ENCODE data around the gene CALHM5. TPM values are rescaled to one million over a fixed set of nuclear protein-coding genes. Genes with fewer than 3 reads are reported as not detected.
"Not testable (repeated sequence)": the region's sequence is repeated elsewhere in the genome, so short reads cannot be mapped to it uniquely, and the experiment has no call there.

CALHM5 gene
- total RNA-seq, 1 donor from 2014 or later = not detected

DNA sequence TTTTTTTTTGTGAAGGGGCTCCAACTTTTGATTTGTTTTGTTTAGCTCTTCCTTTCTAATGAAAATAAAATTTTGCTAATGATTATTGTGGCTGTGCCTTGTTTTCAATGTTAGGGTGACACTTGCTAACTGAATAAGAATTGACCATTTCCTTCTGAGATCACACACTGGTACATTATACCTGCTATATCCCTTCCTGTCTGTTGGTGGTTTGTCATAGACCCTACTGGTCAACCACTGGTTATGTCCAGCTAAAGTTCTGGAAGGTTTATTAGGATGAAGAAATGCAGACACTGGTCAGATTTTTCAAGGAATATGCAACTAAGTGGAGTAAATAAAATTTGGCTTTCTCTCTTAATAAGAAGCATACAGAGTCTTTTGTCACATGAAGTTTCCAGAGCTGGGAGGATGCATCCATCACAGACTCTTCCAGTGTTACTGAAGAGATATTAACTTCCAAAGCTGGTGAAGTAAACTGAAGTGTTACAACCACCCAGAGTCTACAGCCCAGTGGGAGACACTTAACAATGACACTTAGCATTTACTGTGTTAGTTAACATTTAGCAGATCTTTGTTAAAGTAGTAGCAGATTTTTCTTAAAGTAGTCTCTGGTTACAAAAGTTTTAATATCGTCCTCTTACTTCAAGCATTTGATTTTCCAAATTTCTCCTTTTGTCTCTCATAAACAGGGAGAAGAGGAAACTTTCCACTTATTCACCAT lies 19.7 kb upstream of the CALHM5 start:
- Mint-ChIP-seq H3K27me3 (no peaks in the 10 kb centered on the region), H3K27ac (no peak overlapping the region), H3K4me1 (no peaks in the 10 kb centered on the region), H3K4me3 (no peak overlapping the region), H3K36me3 (ENCODE audit: low read depth) (no peaks in the 10 kb centered on the region), H3K9me3 (peaks cover 12% of the 10 kb centered on the region)
- CTCF ChIA-PET = interaction anchor here (0.8 to 1.0 kb wide), 2 partner anchors 43 to 204 kb away, joined by 3 read pairs; no protein-coding TSS in a partner anchor
- intact Hi-C loops (cut with micrococcal nuclease) = no loop called here
- ATAC-seq (ENCODE audit: low read depth) (no peak), DNase-seq (no peak)
- TF ChIP-seq, protein P1, sequence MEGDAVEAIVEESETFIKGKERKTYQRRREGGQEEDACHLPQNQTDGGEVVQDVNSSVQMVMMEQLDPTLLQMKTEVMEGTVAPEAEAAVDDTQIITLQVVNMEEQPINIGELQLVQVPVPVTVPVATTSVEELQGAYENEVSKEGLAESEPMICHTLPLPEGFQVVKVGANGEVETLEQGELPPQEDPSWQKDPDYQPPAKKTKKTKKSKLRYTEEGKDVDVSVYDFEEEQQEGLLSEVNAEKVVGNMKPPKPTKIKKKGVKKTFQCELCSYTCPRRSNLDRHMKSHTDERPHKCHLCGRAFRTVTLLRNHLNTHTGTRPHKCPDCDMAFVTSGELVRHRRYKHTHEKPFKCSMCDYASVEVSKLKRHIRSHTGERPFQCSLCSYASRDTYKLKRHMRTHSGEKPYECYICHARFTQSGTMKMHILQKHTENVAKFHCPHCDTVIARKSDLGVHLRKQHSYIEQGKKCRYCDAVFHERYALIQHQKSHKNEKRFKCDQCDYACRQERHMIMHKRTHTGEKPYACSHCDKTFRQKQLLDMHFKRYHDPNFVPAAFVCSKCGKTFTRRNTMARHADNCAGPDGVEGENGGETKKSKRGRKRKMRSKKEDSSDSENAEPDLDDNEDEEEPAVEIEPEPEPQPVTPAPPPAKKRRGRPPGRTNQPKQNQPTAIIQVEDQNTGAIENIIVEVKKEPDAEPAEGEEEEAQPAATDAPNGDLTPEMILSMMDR (IDR thresholded peaks at IDR 0.05) = no peak
- POLR2A ChIA-PET = no interaction called here

DNA sequence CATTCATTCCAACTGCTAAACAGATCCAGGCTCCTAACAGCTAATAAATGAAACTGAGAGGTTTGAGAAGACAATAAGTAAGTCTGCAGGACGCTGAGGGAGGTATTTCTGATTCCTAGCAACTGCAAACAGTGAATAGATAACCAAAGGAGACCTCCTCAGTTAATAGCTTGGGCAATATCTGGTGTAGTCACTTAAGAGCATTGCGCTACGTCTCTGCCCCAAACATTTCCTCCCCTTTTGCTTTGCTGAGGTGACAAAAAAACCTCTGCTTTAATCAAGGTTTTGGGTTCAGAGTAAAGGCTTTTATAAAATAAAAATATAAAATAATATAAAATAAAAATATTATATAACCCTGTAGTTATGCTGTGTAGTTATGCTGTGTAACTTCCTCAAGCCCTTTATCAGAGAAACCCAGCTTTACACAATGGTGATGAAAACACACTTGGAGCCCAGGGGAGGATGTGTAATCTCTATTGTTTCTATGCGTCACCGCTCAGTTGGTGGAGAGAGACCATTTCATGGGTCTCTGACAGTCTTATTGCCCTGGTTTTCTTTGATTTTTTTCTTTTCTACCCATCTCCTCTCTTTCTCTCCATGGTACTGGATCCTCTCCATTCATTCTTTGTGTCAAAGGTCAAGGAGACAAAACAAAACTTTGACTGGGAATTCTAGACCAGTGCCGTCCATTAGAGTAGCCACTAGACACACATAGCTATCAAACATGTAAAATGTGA lies 18.9 kb upstream of the CALHM5 start:
- CTCF ChIA-PET = interaction anchor here (0.8 kb wide), 1 partner anchor 42 kb away, joined by 3 read pairs; no protein-coding TSS in a partner anchor
- TF ChIP-seq, protein P1 (IDR thresholded peaks at IDR 0.05) = no peak
- no peaks in the 10 kb centered on the region for H3K4me1 Mint-ChIP-seq

DNA sequence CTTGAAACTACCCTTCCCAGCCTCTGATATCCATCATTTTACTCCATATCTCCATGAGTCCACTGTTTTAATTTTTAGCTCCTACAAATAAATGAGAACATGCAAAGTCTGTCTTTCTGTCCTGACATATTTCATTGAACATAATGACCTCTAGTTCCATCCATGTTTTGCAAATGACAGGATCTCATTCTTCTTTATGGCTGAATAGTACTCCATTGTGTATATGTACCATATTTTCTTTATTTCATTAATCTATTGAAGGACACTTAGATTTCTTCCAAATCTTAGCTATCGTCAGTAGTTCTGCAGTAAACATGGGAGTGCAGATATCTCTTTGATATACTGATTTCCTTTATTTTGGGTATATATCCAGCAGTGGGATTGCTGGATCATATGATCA lies 16.3 kb upstream of the CALHM5 start:
- CTCF ChIA-PET; H3K4me3 Mint-ChIP-seq; H3K36me3 Mint-ChIP-seq (ENCODE audit: low read depth); ATAC-seq (ENCODE audit: low read depth); POLR2A ChIA-PET; DNase-seq; H3K9me3 Mint-ChIP-seq; H3K27ac Mint-ChIP-seq; H3K4me1 Mint-ChIP-seq; H3K27me3 Mint-ChIP-seq; intact Hi-C loops (cut with micrococcal nuclease): not testable (repeated sequence)

More for the DNA sequence above, 18.9 kb upstream of the CALHM5 start:
- H3K4me3 Mint-ChIP-seq = no peak overlapping the region
- no peaks in the 10 kb centered on the region for H3K27me3 Mint-ChIP-seq
- POLR2A ChIA-PET = no interaction called here
- no peak for DNase-seq
- no peak for ATAC-seq (ENCODE audit: low read depth)
- intact Hi-C loops (cut with micrococcal nuclease) = no loop called here
- H3K27ac Mint-ChIP-seq = no peak overlapping the region
- H3K9me3 Mint-ChIP-seq = peaks cover 12% of the 10 kb centered on the region
- no peaks in the 10 kb centered on the region for H3K36me3 Mint-ChIP-seq (ENCODE audit: low read depth)

DNA sequence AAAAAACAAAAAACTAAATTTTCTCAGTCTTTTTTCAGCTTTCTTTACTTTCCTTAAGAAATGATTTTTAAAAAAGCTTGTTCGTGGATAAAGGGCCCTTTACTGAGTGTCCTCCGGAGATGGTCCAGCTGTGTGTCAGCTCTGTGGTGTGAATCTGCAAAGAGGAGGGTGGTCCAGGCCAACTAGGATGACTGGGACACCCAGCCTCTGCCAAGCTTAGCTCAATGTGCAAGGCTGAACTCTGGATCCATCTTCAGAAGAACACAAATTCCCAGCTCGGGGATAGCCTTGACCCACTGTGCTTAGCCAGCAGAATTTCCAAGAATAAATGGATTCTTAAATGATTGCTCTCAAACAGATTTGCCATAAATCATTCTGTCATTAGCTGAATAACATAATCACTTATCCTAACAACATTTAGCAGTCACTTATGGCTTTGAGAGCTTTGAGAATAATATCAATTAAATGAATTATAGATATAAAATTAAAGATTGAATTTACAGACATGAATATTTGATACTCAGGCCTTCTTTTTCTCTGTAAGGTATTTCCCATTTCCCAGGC lies 14.2 kb upstream of the CALHM5 start:
- H3K4me1 Mint-ChIP-seq = no peaks in the 10 kb centered on the region
- POLR2A ChIA-PET = no interaction called here
- DNase-seq = no peak
- H3K36me3 Mint-ChIP-seq (ENCODE audit: low read depth) = no peaks in the 10 kb centered on the region
- peaks cover 8% of the 10 kb centered on the region for H3K27me3 Mint-ChIP-seq
- CTCF ChIA-PET = interaction anchor here (0.6 to 0.9 kb wide), 2 partner anchors 52 to 209 kb away, joined by 3 to 5 read pairs; no protein-coding TSS in a partner anchor
- no peak for ATAC-seq (ENCODE audit: low read depth)
- intact Hi-C loops (cut with micrococcal nuclease) = no loop called here
- H3K27ac Mint-ChIP-seq = no peak overlapping the region
- H3K4me3 Mint-ChIP-seq = no peak overlapping the region
- TF ChIP-seq, protein P1 (IDR thresholded peaks at IDR 0.05) = no peak
- peaks cover 5% of the 10 kb centered on the region for H3K9me3 Mint-ChIP-seq

DNA sequence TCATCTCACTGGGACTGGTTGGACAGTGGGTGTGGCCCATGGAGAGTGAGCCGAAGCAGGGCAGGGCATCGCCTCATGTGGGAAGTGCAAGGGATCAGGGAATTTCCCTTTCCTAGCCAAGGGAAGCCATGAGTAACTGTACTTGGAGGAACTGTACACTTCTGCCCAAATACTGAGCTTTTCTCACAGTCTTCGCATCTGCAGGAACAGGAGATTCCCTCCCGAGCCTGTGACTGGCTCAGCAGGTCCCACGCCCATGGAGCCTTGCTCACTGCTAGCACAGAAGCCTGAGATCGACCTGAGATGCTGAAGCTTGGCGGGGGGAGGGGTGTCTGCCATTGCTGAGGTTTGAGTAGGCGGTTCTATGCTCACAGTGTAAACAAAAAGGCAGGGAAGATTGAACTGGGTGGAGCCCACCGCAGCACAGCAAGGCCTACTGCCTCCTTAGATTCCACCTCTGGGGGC lies 10.4 kb upstream of the CALHM5 start:
- ChIA-PET POLR2A (no interaction called here), CTCF (interaction anchor here (1.0 kb wide), 1 partner anchor 232 kb away, joined by 3 read pairs; no protein-coding TSS in a partner anchor)
- Mint-ChIP-seq H3K4me3 (no peak overlapping the region), H3K27ac (no peak overlapping the region), H3K36me3 (ENCODE audit: low read depth) (no peaks in the 10 kb centered on the region), H3K9me3 (peaks cover 5% of the 10 kb centered on the region), H3K4me1 (peaks cover 7% of the 10 kb centered on the region), H3K27me3 (peaks cover 11% of the 10 kb centered on the region)
- intact Hi-C loops (cut with micrococcal nuclease) = no loop called here
- DNase-seq (no peak), ATAC-seq (ENCODE audit: low read depth) (no peak)
- TF ChIP-seq, protein P1 (IDR thresholded peaks at IDR 0.05) = no peak

All from activated B cell treated with CpG ODN at 0.5 μM for 24 hours (primary cell).